GM06990 (cell line): ENCODE data around the gene ANO1.

Experiments
- DNase-seq: peaks from one replicate; pipeline ENCODE4 v3.0.0-alpha.2; 2011; ENCODE audit not compliant: insufficient read length; ENCODE audit errors: extremely low read depth
- H3K27me3 ChIP-seq: replicated peaks from 2 replicates; pipeline ENCODE4 v1.6.0; 2011; ENCODE audit warnings: low read length; ENCODE audit not compliant: control insufficient read depth, insufficient read depth
- H3K36me3 ChIP-seq: 2 replicates; pipeline ENCODE4 v1.5.1; 2011; ENCODE audit warnings: low read length; ENCODE audit not compliant: control insufficient read depth, insufficient read depth
- H3K4me3 ChIP-seq: replicated peaks from 2 replicates; pipeline ENCODE4 v1.5.1; 2011; ENCODE audit warnings: low read depth, mild to moderate bottlenecking, control low read depth, low read length
- TF ChIP-seq, protein P1 (sequence below): IDR thresholded peaks from 2 replicates; pipeline ENCODE4 v1.5.1; 2011; ENCODE audit warnings: low read length, control low read depth, mild to moderate bottlenecking, inconsistent platforms; ENCODE audit not compliant: insufficient read depth, poor library complexity, severe bottlenecking

Gene ANO1

DNA sequence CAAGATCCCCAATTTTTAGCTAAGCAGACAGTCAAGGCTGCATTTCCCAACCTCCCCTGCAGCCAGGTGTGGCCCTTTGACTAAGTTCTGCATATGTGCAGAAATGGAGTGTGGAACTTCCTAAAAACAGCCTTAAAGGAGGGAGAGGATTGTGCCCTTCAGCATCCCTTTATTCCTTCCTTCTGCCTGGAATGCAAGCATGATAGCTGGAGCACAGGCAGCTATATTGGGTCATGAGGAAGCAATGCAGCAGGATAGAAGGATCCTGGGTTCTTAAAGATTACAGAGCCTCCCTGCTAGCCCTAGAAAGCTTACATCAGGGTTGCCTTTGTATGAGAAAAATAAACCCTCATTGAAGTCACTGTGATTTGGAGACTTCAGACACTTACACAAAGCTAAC, 154.9 kb downstream of the ANO1 start:
- H3K4me3 ChIP-seq = no peak overlapping the region
- H3K36me3 ChIP-seq = no peaks in the 10 kb centered on the region
- DNase-seq = no peak
- TF ChIP-seq, protein P1, sequence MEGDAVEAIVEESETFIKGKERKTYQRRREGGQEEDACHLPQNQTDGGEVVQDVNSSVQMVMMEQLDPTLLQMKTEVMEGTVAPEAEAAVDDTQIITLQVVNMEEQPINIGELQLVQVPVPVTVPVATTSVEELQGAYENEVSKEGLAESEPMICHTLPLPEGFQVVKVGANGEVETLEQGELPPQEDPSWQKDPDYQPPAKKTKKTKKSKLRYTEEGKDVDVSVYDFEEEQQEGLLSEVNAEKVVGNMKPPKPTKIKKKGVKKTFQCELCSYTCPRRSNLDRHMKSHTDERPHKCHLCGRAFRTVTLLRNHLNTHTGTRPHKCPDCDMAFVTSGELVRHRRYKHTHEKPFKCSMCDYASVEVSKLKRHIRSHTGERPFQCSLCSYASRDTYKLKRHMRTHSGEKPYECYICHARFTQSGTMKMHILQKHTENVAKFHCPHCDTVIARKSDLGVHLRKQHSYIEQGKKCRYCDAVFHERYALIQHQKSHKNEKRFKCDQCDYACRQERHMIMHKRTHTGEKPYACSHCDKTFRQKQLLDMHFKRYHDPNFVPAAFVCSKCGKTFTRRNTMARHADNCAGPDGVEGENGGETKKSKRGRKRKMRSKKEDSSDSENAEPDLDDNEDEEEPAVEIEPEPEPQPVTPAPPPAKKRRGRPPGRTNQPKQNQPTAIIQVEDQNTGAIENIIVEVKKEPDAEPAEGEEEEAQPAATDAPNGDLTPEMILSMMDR = no peak
- H3K27me3 ChIP-seq = no peaks in the 10 kb centered on the region; the same call in none of the 2 replicates

DNA sequence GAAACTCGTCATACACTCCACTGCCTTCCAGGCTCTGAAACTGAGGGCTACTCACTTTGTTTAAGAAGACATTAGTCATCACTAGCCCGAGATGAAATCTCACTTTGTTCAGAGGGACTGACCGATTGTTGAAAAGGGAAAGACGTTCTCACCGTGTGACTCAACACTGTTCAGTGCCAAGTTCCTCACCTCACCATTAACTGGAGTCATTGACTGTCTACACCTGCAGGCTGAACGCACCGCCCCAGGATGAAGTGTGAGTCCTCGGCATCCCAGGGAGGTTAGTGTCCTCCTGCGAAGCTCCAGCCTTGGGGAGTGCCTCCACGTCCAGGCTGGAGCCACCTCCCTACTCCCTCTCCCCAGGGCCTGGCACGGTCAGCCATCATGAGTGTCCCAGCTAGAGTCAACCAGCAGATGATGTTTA, 155.4 kb downstream of the ANO1 start:
- TF ChIP-seq, protein P1 = no peak
- no peaks in the 10 kb centered on the region; the same call in none of the 2 replicates for H3K27me3 ChIP-seq
- H3K4me3 ChIP-seq = no peak overlapping the region
- no peak for DNase-seq
- no peaks in the 10 kb centered on the region for H3K36me3 ChIP-seq

DNA sequence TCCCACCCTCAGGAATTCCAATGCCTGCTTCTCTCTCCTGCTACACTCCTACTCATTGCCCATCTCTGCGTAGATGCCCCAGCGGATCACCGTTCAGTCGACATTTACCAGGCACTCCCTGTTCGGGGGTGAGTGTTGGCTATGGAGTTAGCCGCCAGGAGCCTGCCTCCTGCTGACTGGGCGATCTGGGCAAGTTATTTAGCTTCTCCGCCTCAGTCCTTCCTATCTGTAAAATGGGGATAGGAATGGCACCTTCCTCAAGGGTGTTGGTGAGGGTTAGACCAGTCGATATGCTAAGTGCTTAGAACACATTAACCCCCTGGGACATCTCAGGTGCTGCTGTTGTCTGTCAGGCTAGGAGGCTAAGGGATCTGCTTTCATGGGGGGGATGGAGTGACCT, 155.8 kb downstream of the ANO1 start:
- no peaks in the 10 kb centered on the region; the same call in none of the 2 replicates for H3K27me3 ChIP-seq
- H3K4me3 ChIP-seq = no peak overlapping the region
- H3K36me3 ChIP-seq = no peaks in the 10 kb centered on the region
- TF ChIP-seq, protein P1 = no peak
- no peak for DNase-seq
